Neural progenitor cell (in vitro differentiated cells): Measurements from ENCODE around the gene ENOPH1. TPM values are rescaled to one million over a fixed set of nuclear protein-coding genes. Genes with fewer than 3 reads are reported as not detected.

ENCODE experiments used
- DNase-seq: peaks from one replicate; pipeline ENCODE4 v3.0.0-alpha.2; 2016; ENCODE audit warnings: low spot score
- H2AFZ ChIP-seq: fragments of 200-600 bp; sonication (generic); replicated peaks from 2 replicates; pipeline ENCODE4 v1.6.1; 2016; ENCODE audit warnings: antibody characterized with exemption
- H3F3A ChIP-seq: fragments of 200-600 bp; sonication (generic); 2 replicates; pipeline ENCODE4 v1.6.1; 2016; ENCODE audit warnings: antibody characterized with exemption, low read depth
- H3K27ac ChIP-seq: fragments of 200-600 bp; sonication (generic); 2 replicates; pipeline ENCODE4 v1.5.1; 2016; ENCODE audit warnings: mild to moderate bottlenecking
- H3K27me3 ChIP-seq: fragments of 200-600 bp; sonication (generic); 2 replicates; pipeline ENCODE4 v1.6.1; 2016; ENCODE audit warnings: mild to moderate bottlenecking, moderate library complexity
- H3K36me3 ChIP-seq: fragments of 200-600 bp; sonication (generic); 2 replicates; pipeline ENCODE4 v1.5.1; 2016
- H3K4me1 ChIP-seq: fragments of 200-600 bp; sonication (generic); 2 replicates; pipeline ENCODE4 v1.6.1; 2016; ENCODE audit warnings: mixed run types
- H3K4me2 ChIP-seq: fragments of 200-600 bp; sonication (generic); 2 replicates; pipeline ENCODE4 v1.6.1; 2016
- H3K4me3 ChIP-seq: fragments of 200-600 bp; sonication (generic); 2 replicates; pipeline ENCODE4 v1.5.1; 2016
- H3K79me2 ChIP-seq: fragments of 200-600 bp; sonication (generic); 2 replicates; pipeline ENCODE4 v1.6.1; 2016; ENCODE audit warnings: low read depth
- H3K9ac ChIP-seq: fragments of 200-600 bp; sonication (generic); 2 replicates; pipeline ENCODE4 v1.6.1; 2016
- H3K9me3 ChIP-seq: fragments of 200-600 bp; sonication (generic); 2 replicates; pipeline ENCODE4 v1.5.1; 2016; ENCODE audit warnings: low read depth
- H4K20me1 ChIP-seq: fragments of 200-600 bp; sonication (generic); 2 replicates; pipeline ENCODE4 v1.6.1; 2016; ENCODE audit warnings: low read depth
- H3K27ac Mint-ChIP-seq: 3 replicates; pipeline ENCODE4 v1.8.0; 2021; ENCODE audit warnings: mixed read lengths
- H3K27me3 Mint-ChIP-seq: 2 replicates; pipeline ENCODE4 v1.8.0; 2022; ENCODE audit warnings: low read depth, mild to moderate bottlenecking, inconsistent platforms, moderate library complexity, mixed read lengths; ENCODE audit not compliant: insufficient read depth
- H3K36me3 Mint-ChIP-seq: 3 replicates; pipeline ENCODE4 v1.8.0; 2021; ENCODE audit warnings: mixed read lengths
- H3K4me1 Mint-ChIP-seq: 3 replicates; pipeline ENCODE4 v1.8.0; 2021; ENCODE audit warnings: mixed read lengths
- H3K4me3 Mint-ChIP-seq: 3 replicates; pipeline ENCODE4 v1.8.0; 2021; ENCODE audit warnings: mild to moderate bottlenecking, moderate library complexity, mixed read lengths
- H3K9me3 Mint-ChIP-seq: 3 replicates; pipeline ENCODE4 v1.8.0; 2020; ENCODE audit warnings: mixed read lengths
- CTCF ChIP-seq: fragments of 200-600 bp; sonication (generic); IDR thresholded peaks from 2 replicates; pipeline ENCODE4 v1.5.1; 2017; ENCODE audit warnings: antibody characterized with exemption, mild to moderate bottlenecking
- EZH2 ChIP-seq: fragments of 200-600 bp; sonication (generic); IDR thresholded peaks from 2 replicates; pipeline ENCODE4 v1.6.1; 2017; ENCODE audit warnings: antibody characterized with exemption, mild to moderate bottlenecking, moderate library complexity
- EZH2phosphoT487 ChIP-seq: fragments of 200-600 bp; sonication (generic); IDR thresholded peaks from 2 replicates; pipeline ENCODE4 v1.6.1; 2017; ENCODE audit warnings: antibody characterized with exemption
- total RNA-seq: library from RNA; depleted of rRNA; stranded (reverse); fragments of >200 nt; gene quantifications from 2 replicates; pipeline ENCODE4 v1.2.3, GENCODE V29; 2015; ENCODE audit warnings: low replicate concordance

ENOPH1 gene
- total RNA-seq, 1 donor from 2014 or later, result 64.4 TPM

GRCh38 chr4:82495666-82496065 lies 65.3 kb downstream of the ENOPH1 start:
- peaks cover 3% of the 10 kb centered on the region for H3K4me1 ChIP-seq
- no peak overlapping the region for H3K9ac ChIP-seq
- H2AFZ ChIP-seq, result no peak overlapping the region
- Mint-ChIP-seq H3K27me3 (peaks cover under 1% of the 10 kb centered on the region), H3K27ac (no peak overlapping the region), H3K9me3 (no peaks in the 10 kb centered on the region), H3K36me3 (no peaks in the 10 kb centered on the region), H3K4me1 (peaks cover 11% of the 10 kb centered on the region), H3K4me3 (no peak overlapping the region)
- H3K9me3 ChIP-seq, result no peaks in the 10 kb centered on the region
- DNase-seq, result no peak
- H3K79me2 ChIP-seq, result no peaks in the 10 kb centered on the region
- no peak overlapping the region for H3K27ac ChIP-seq
- TF ChIP-seq EZH2phosphoT487 (no peak), CTCF (no peak), EZH2 (no peak)
- no peaks in the 10 kb centered on the region for H3K36me3 ChIP-seq
- no peaks in the 10 kb centered on the region for H4K20me1 ChIP-seq
- H3K4me3 ChIP-seq, result no peak overlapping the region
- H3K4me2 ChIP-seq, result no peak overlapping the region
- H3K27me3 ChIP-seq, result no peaks in the 10 kb centered on the region
- no peaks in the 10 kb centered on the region for H3F3A ChIP-seq

- no peak for TF ChIP-seq EZH2phosphoT487
- no peak for TF ChIP-seq CTCF
- TF ChIP-seq EZH2, result no peak
- Mint-ChIP-seq H3K27ac (no peak overlapping the region), H3K9me3 (no peaks in the 10 kb centered on the region), H3K27me3 (no peaks in the 10 kb centered on the region), H3K4me3 (no peak overlapping the region), H3K4me1 (peaks cover 18% of the 10 kb centered on the region), H3K36me3 (no peaks in the 10 kb centered on the region)
- Histone ChIP-seq H3K4me3 (no peak overlapping the region), H3K79me2 (no peaks in the 10 kb centered on the region), H2AFZ (no peak overlapping the region), H3K4me2 (no peak overlapping the region), H3F3A (no peaks in the 10 kb centered on the region), H4K20me1 (no peaks in the 10 kb centered on the region), H3K9ac (peak overlapping the region; percentile 38), H3K9me3 (no peaks in the 10 kb centered on the region), H3K27ac (no peak overlapping the region), H3K27me3 (no peaks in the 10 kb centered on the region), H3K4me1 (peaks cover 6% of the 10 kb centered on the region), H3K36me3 (no peaks in the 10 kb centered on the region)
- no peak for DNase-seq
Observed at GRCh38 chr4:82496349-82496748, 66.0 kb downstream of the ENOPH1 start.

- Mint-ChIP-seq H3K4me1 (peaks cover 23% of the 10 kb centered on the region), H3K27ac (no peak overlapping the region), H3K9me3 (no peaks in the 10 kb centered on the region), H3K27me3 (no peaks in the 10 kb centered on the region), H3K36me3 (no peaks in the 10 kb centered on the region), H3K4me3 (no peak overlapping the region)
- Histone ChIP-seq H3F3A (no peaks in the 10 kb centered on the region), H2AFZ (no peak overlapping the region), H3K4me2 (no peak overlapping the region), H3K27me3 (no peaks in the 10 kb centered on the region), H3K4me3 (no peak overlapping the region), H3K4me1 (peaks cover 6% of the 10 kb centered on the region), H3K79me2 (no peaks in the 10 kb centered on the region), H3K9ac (no peak overlapping the region), H4K20me1 (no peaks in the 10 kb centered on the region), H3K9me3 (no peaks in the 10 kb centered on the region), H3K27ac (no peak overlapping the region), H3K36me3 (no peaks in the 10 kb centered on the region)
- TF ChIP-seq EZH2phosphoT487 (no peak), CTCF (no peak), EZH2 (no peak)
- no peak for DNase-seq
Observed at GRCh38 chr4:82499738-82500434, 69.5 kb downstream of the ENOPH1 start.
